GM12878 (cell line): ENCODE measurements around the gene FAHD1. TPM values are rescaled to one million over a fixed set of nuclear protein-coding genes. Genes with fewer than 3 reads are reported as not detected.

Experiments
- ATAC-seq: fragments of 200-7000 bp; cut with Tn5 transposase; 3 replicates; pipeline ENCODE4 v1.9.1; 2020; ENCODE audit warnings: mild to moderate bottlenecking, moderate library complexity
- BruUV-seq: library from RNA; stranded (reverse); fragments of 400-500 nt; replicated peaks from 2 replicates; lab custom pipeline; 2021; lab: Mats Ljungman, UMichigan
- CTCF ChIA-PET: fragments of 300-600 bp; sonication (Branson Sonifier 250); formaldehyde crosslinking; extraction: SDS; loops from one replicate; lab custom pipeline; 2021; ENCODE audit warnings: inconsistent platforms; lab: Yijun Ruan, JAX
- POLR2A ChIA-PET: fragments of 350-600 bp; formaldehyde crosslinking; extraction: SDS; loops from one replicate; lab custom pipeline; 2021; ENCODE audit warnings: inconsistent platforms; lab: Charles Lee
- RAD21 ChIA-PET: fragments of 300-600 bp; sonication (Branson Sonifier 250); formaldehyde crosslinking; loops from one replicate; lab custom pipeline; 2023; ENCODE audit warnings: antibody characterized with exemption; ENCODE audit not compliant: unreplicated experiment; lab: Charles Lee
- SMC1A ChIA-PET: fragments of 300-600 bp; sonication (Branson Sonifier 250); formaldehyde crosslinking; loops from one replicate; lab custom pipeline; 2023; ENCODE audit not compliant: unreplicated experiment, uncharacterized antibody; lab: Charles Lee
- DNase-seq: peaks from one replicate; pipeline ENCODE4 v3.0.0-alpha.2; 2011; ENCODE audit warnings: low read depth, low spot score
- FAIRE-seq: peaks from 3 replicates; lab custom pipeline; 2011; peaks lifted over from hg19 to GRCh38; lab: Jason Lieb, UNC
- H2AFZ ChIP-seq: 2 replicates; pipeline ENCODE4 v1.6.0; 2011; ENCODE audit warnings: low read depth, low read length, control low read depth; ENCODE audit not compliant: control insufficient read depth
- H3K27ac ChIP-seq: 2 replicates; pipeline ENCODE4 v1.5.1; 2011; ENCODE audit warnings: control low read depth; ENCODE audit not compliant: control insufficient read depth, insufficient read depth
- H3K27me3 ChIP-seq, 2 experiments: replicated peaks in 1 of 2; 2 replicates each; pipeline versions ENCODE4 v1.6.0 to v1.6.1; 2011; ENCODE audit warnings: low read length in 1 of 2; ENCODE audit not compliant: control insufficient read depth in 2 of 2, insufficient read depth in 2 of 2
- H3K36me3 ChIP-seq, 2 experiments: 2 replicates each; pipeline ENCODE4 v1.5.1; 2011; ENCODE audit warnings: low read length in 1 of 2; ENCODE audit not compliant: control insufficient read depth in 2 of 2, insufficient read depth in 2 of 2
- H3K4me1 ChIP-seq: 2 replicates; pipeline ENCODE4 v1.6.1; 2011; ENCODE audit warnings: mild to moderate bottlenecking, low read length, moderate library complexity, mixed read lengths; ENCODE audit not compliant: control insufficient read depth, insufficient read depth
- H3K4me2 ChIP-seq: 2 replicates; pipeline ENCODE4 v1.6.0; 2011; ENCODE audit warnings: control low read depth; ENCODE audit not compliant: control insufficient read depth, insufficient read depth
- H3K4me3 ChIP-seq: fragments of 200-600 bp; sonication (generic); 2 replicates; pipeline ENCODE4 v1.5.1; 2016
- H3K79me2 ChIP-seq: 2 replicates; pipeline ENCODE4 v1.6.0; 2011; ENCODE audit warnings: low read length; ENCODE audit not compliant: control insufficient read depth, insufficient read depth
- H3K9ac ChIP-seq: 2 replicates; pipeline ENCODE4 v1.8.0; 2011; ENCODE audit warnings: low read length, control low read depth, mixed read lengths; ENCODE audit not compliant: control insufficient read depth, insufficient read depth
- H3K9me3 ChIP-seq: replicated peaks from 3 replicates; pipeline ENCODE4 v1.5.1; 2011; ENCODE audit warnings: mild to moderate bottlenecking, low read length; ENCODE audit not compliant: control insufficient read depth, insufficient read depth
- H4K20me1 ChIP-seq: 2 replicates; pipeline ENCODE4 v1.6.0; 2011; ENCODE audit not compliant: control insufficient read depth, insufficient read depth
- ASH2L ChIP-seq: fragments of 300-600, 200-600 bp; sonication (generic); IDR thresholded peaks from 2 replicates; pipeline ENCODE4 v1.6.1; 2017; ENCODE audit warnings: low read depth, mild to moderate bottlenecking, borderline replicate concordance
- CEBPZ ChIP-seq: fragments of 150-350 bp; IDR thresholded peaks from 2 replicates; pipeline ENCODE4 v1.6.1; 2016; ENCODE audit warnings: low read depth, low read length
- CREM ChIP-seq: IDR thresholded peaks from 2 replicates; pipeline ENCODE4 v1.6.1; 2014; ENCODE audit warnings: antibody characterized with exemption, low read depth
- WGBS: methylation state at CpG from one replicate; pipeline ENCODE4 v1.1.6; 2016; ENCODE audit warnings: low lambda C conversion rate; ENCODE audit not compliant: insufficient replicate concordance, insufficient coverage; ENCODE audit errors: missing lambda C conversion rate; 5-methylcytosine and 5-hydroxymethylcytosine counted together
- in situ Hi-C: fragments of 300-500 bp; cut with MboI; formaldehyde crosslinking; loops from 9 replicates; pipeline ENCODE4 v1.14.3; 2018; ENCODE audit warnings: mixed read lengths
- intact Hi-C: fragments of 100-400 bp; cut with micrococcal nuclease; formaldehyde crosslinking; loops from one replicate; pipeline ENCODE4 v1.14.2; 2022; ENCODE audit not compliant: unreplicated experiment
- polyA plus RNA-seq, 11 experiments: library from polyadenylated mRNA; depleted of rRNA in 4 of 11; unstranded in 6 of 11; stranded (reverse) in 5 of 11; fragments of >200 nt; fragmentation: Nextera tagmentation in 4 of 11; fragmentation: Illumina TruSeq in 1 of 11; extraction: Ambion mirVana in 4 of 11; extraction: Trizol in 1 of 11; gene quantifications; 1 replicate in 1 of 11; 2 replicates in 10 of 11; pipeline versions ENCODE4 v1.2.1 to v1.2.3, GENCODE V29; 2011 to 2016; ENCODE audit warnings: inconsistent platforms in 2 of 11, missing spikeins in 2 of 11, low read depth in 1 of 11
- total RNA-seq, 4 experiments: library from RNA; depleted of rRNA in 3 of 4; stranded (reverse); fragments of >200 nt in 3 of 4; fragmentation: Illumina TruSeq in 1 of 4; extraction: Trizol in 1 of 4; gene quantifications; 2 replicates each; pipeline versions ENCODE4 v1.2.1 to v1.2.3, GENCODE V29; 2013 to 2021

FAHD1 gene
- total and polyA plus RNA-seq, 10 of the 15 experiments (the other 5 are each of a cell fraction or from before 2014, with no cell fraction given): 4.3 to 43.0 (median 18.8) TPM

- ChIA-PET POLR2A (interaction anchor here (0.7 kb wide), 1 partner anchor 124 kb away, joined by 7 read pairs; no protein-coding TSS in a partner anchor), SMC1A (interaction anchor here (1.4 kb wide), 1 partner anchor 67 kb away, joined by 5 read pairs; no protein-coding TSS in a partner anchor), CTCF (interaction anchor here (0.8 to 3.2 kb wide), 5 partner anchors 15 to 279 kb away, joined by 3 to 21 read pairs (median 4); no protein-coding TSS in a partner anchor), RAD21 (no interaction called here)
- no TSS peak for BruUV-seq
- TF ChIP-seq CREM (no peak), ASH2L (no peak), CEBPZ (no peak)
- intact Hi-C loops (loop anchor here (2.0 kb wide), 1 partner anchor 67 kb away; no protein-coding TSS in a partner anchor), in situ Hi-C loops (loop anchor here (10.0 kb wide), 2 partner anchors 73 to 283 kb away; partner anchors contain the start of gene RAB26)
- FAIRE-seq: no peak
- H3K9ac ChIP-seq: no peak overlapping the region
- H3K4me1 ChIP-seq: no peaks in the 10 kb centered on the region
- no peaks in the 10 kb centered on the region for H3K79me2 ChIP-seq
- WGBS: 25% methylated on average over 5 of the region's 5 CpGs
- no peak for ATAC-seq
- H3K36me3 ChIP-seq: no peaks in the 10 kb centered on the region
- H4K20me1 ChIP-seq: no peaks in the 10 kb centered on the region
- H3K4me2 ChIP-seq: no peak overlapping the region
- peaks cover 3 to 6% of the 10 kb centered on the region in 2 experiments; a peak in 3 of 4 replicates for H3K27me3 ChIP-seq
- H3K27ac ChIP-seq: no peak overlapping the region
- no peak for DNase-seq
- no peak overlapping the region for H2AFZ ChIP-seq
- no peak overlapping the region for H3K4me3 ChIP-seq
- no peaks in the 10 kb centered on the region for H3K9me3 ChIP-seq
These were observed 34.7 kb downstream of the FAHD1 start for GRCh38 chr16:1861730-1862129.
